GM19328 (cell line): ENCODE data around the gene DAB2.
"Not testable (repeated sequence)": the region's sequence is repeated elsewhere in the genome, so short reads cannot be mapped to it uniquely, and the experiment has no call there.

Experiments
- ATAC-seq: cut with Tn5 transposase; IDR thresholded peaks from one replicate; pipeline ENCODE4 v1.9.1; 2021; ENCODE audit warnings: mild to moderate bottlenecking, moderate library complexity; ENCODE audit not compliant: unreplicated experiment

The DAB2 gene

GRCh38 chr5:39422728-39423285, 2.0 kb downstream of the DAB2 start:
- no peak for ATAC-seq

GRCh38 chr5:39422036-39422606, 2.7 kb downstream of the DAB2 start:
- ATAC-seq = no peak

- ATAC-seq = no peak
These were observed 4.2 kb downstream of the DAB2 start for GRCh38 chr5:39420482-39421145.

- ATAC-seq = no peak
These were observed 5.0 kb downstream of the DAB2 start for GRCh38 chr5:39419796-39420195.

GRCh38 chr5:39417979-39418378, 6.8 kb downstream of the DAB2 start:
- no peak for ATAC-seq

- no peak for ATAC-seq
These were observed 9.6 kb downstream of the DAB2 start for GRCh38 chr5:39415201-39415600.

GRCh38 chr5:39414426-39414825, 10.4 kb downstream of the DAB2 start:
- no peak for ATAC-seq

GRCh38 chr5:39413771-39414170, 11.0 kb downstream of the DAB2 start:
- ATAC-seq = no peak

- no peak for ATAC-seq
These were observed 11.9 kb downstream of the DAB2 start for GRCh38 chr5:39412721-39413394.

GRCh38 chr5:39411985-39412384, 12.8 kb downstream of the DAB2 start:
- no peak for ATAC-seq

- no peak for ATAC-seq
These were observed 13.7 kb downstream of the DAB2 start for GRCh38 chr5:39411061-39411460.

GRCh38 chr5:39409033-39409432, 15.7 kb downstream of the DAB2 start:
- no peak for ATAC-seq

GRCh38 chr5:39405083-39405843, 19.5 kb downstream of the DAB2 start:
- no peak for ATAC-seq

GRCh38 chr5:39403761-39404160, 21.0 kb downstream of the DAB2 start:
- not testable (repeated sequence) for ATAC-seq

- not testable (repeated sequence) for ATAC-seq
These were observed 22.6 kb downstream of the DAB2 start for GRCh38 chr5:39402140-39402539.

GRCh38 chr5:39400713-39401578, 23.8 kb downstream of the DAB2 start:
- no peak for ATAC-seq

- no peak for ATAC-seq
These were observed 25.4 kb downstream of the DAB2 start for GRCh38 chr5:39399135-39400036.

- no peak for ATAC-seq
These were observed 27.9 kb downstream of the DAB2 start for GRCh38 chr5:39396843-39397242.

- ATAC-seq = no peak
These were observed 29.3 kb downstream of the DAB2 start for GRCh38 chr5:39395521-39395920.
